Fibroblast of pulmonary artery (primary cell): Measurements from ENCODE around the gene CNTNAP5.

ENCODE experiments used
- DNase-seq: peaks from one replicate; pipeline ENCODE4 v3.0.0-alpha.2; 2010; ENCODE audit warnings: low read depth
- H3K4me3 ChIP-seq: replicated peaks from 2 replicates; pipeline ENCODE4 v1.5.1; 2011; ENCODE audit warnings: low read depth, mild to moderate bottlenecking, control low read depth, low read length, moderate library complexity
- CTCF ChIP-seq: IDR thresholded peaks from 2 replicates; pipeline ENCODE4 v1.5.1; 2011; ENCODE audit warnings: mild to moderate bottlenecking, control low read depth, low read length, inconsistent platforms; ENCODE audit errors: missing control alignments

The CNTNAP5 gene

GRCh38 chr2:124640221-124640750, 615.2 kb downstream of the CNTNAP5 start:
- DNase-seq, result no peak
- no peak overlapping the region for H3K4me3 ChIP-seq
- no peak for TF ChIP-seq CTCF

- no peak for TF ChIP-seq CTCF
- DNase-seq, result no peak
- no peak overlapping the region for H3K4me3 ChIP-seq
Measured at GRCh38 chr2:124646166-124646815, 621.2 kb downstream of the CNTNAP5 start.

- H3K4me3 ChIP-seq, result no peak overlapping the region
- DNase-seq, result no peak
- no peak for TF ChIP-seq CTCF
Measured at GRCh38 chr2:124647245-124647644, 622.2 kb downstream of the CNTNAP5 start.

GRCh38 chr2:124647663-124648062, 622.6 kb downstream of the CNTNAP5 start:
- TF ChIP-seq CTCF, result no peak

GRCh38 chr2:124649001-124649400, 623.9 kb downstream of the CNTNAP5 start:
- no peak for TF ChIP-seq CTCF
- H3K4me3 ChIP-seq, result no peak overlapping the region
- no peak for DNase-seq

More at GRCh38 chr2:124647663-124648062, 622.6 kb downstream of the CNTNAP5 start:
- DNase-seq, result no peak
- H3K4me3 ChIP-seq, result no peak overlapping the region

- DNase-seq, result no peak
- no peak for TF ChIP-seq CTCF
- no peak overlapping the region for H3K4me3 ChIP-seq
Measured at GRCh38 chr2:124652099-124652498, 627.0 kb downstream of the CNTNAP5 start.

GRCh38 chr2:124658373-124658772, 633.3 kb downstream of the CNTNAP5 start:
- no peak for TF ChIP-seq CTCF
- no peak overlapping the region for H3K4me3 ChIP-seq
- no peak for DNase-seq
